GM12891 (cell line): Measurements from ENCODE around the gene CIAO2A.

Experiments used
- DNase-seq: peaks from one replicate; pipeline ENCODE4 v3.0.0; 2011; ENCODE audit warnings: low spot score; ENCODE audit not compliant: insufficient read length
- FAIRE-seq: peaks from 2 replicates; lab custom pipeline; 2011; peaks lifted over from hg19 to GRCh38; lab: Jason Lieb, UNC
- PAX5 ChIP-seq: IDR thresholded peaks from 2 replicates; pipeline ENCODE4 v1.6.1; 2011; ENCODE audit warnings: low read length, moderate library complexity, mild to moderate bottlenecking; ENCODE audit not compliant: insufficient read depth, severe bottlenecking
- POLR2A ChIP-seq: IDR thresholded peaks from 2 replicates; pipeline ENCODE4 v1.6.1; 2011; ENCODE audit warnings: low read depth, low read length, control low read depth
- POLR2AphosphoS5 ChIP-seq: IDR thresholded peaks from 2 replicates; pipeline ENCODE4 v1.6.1; 2011; ENCODE audit warnings: low read depth, low read length, control low read depth
- POU2F2 ChIP-seq: IDR thresholded peaks from 2 replicates; pipeline ENCODE4 v1.6.1; 2011; ENCODE audit warnings: low read depth, mild to moderate bottlenecking, control low read depth, low read length, moderate library complexity
- SPI1 ChIP-seq: IDR thresholded peaks from 2 replicates; pipeline ENCODE4 v1.6.1; 2011; ENCODE audit warnings: low read depth, low read length, control low read depth
- TAF1 ChIP-seq: IDR thresholded peaks from 2 replicates; pipeline ENCODE4 v1.6.1; 2011; ENCODE audit warnings: low read depth, low read length, control low read depth

Gene CIAO2A

GRCh38 chr15:64099379-64099778 lies 5.7 kb upstream of the CIAO2A start:
- DNase-seq (no peak), FAIRE-seq (no peak)
- TF ChIP-seq POU2F2 (no peak), PAX5 (no peak), SPI1 (no peak), TAF1 (no peak), POLR2AphosphoS5 (no peak), POLR2A (no peak)

GRCh38 chr15:64096668-64097384 lies 3.2 kb upstream of the CIAO2A start:
- DNase-seq (no peak), FAIRE-seq (peak; percentile 40)
- TF ChIP-seq TAF1 (no peak), SPI1 (no peak), POLR2A (no peak), PAX5 (no peak), POU2F2 (no peak), POLR2AphosphoS5 (no peak)

- FAIRE-seq (peak; percentile 92), DNase-seq (peak; percentile 74)
- TF ChIP-seq TAF1 (peak; percentile 98), POLR2AphosphoS5 (peak; percentile 75; the same call in 1 of the 2 replicates), PAX5 (peak; percentile 63), POU2F2 (peak; percentile 77; the same call in 1 of the 2 replicates), SPI1 (no peak), POLR2A (peak; percentile 83)
These were observed 2.4 kb upstream of the CIAO2A start, which contains the start of gene SNX1 for GRCh38 chr15:64095795-64096667. SNX1 (plus strand) TSS chr15:64095982; CDS start chr15:64096014, 32 bp downstream.

GRCh38 chr15:64095431-64095794 lies 1.8 kb upstream of the CIAO2A start:
- DNase-seq, result no peak
- no peak for FAIRE-seq
- no peak for TF ChIP-seq PAX5
- TF ChIP-seq POLR2A, result no peak
- no peak for TF ChIP-seq TAF1
- TF ChIP-seq SPI1, result no peak
- no peak for TF ChIP-seq POU2F2
- no peak for TF ChIP-seq POLR2AphosphoS5

GRCh38 chr15:64092864-64093626 lies 593 bp downstream of the CIAO2A start:
- FAIRE-seq, result peak; percentile 80
- DNase-seq, result no peak
- TF ChIP-seq SPI1, result no peak
- TF ChIP-seq PAX5, result no peak
- no peak for TF ChIP-seq POU2F2
- no peak; the same call in 1 of the 2 replicates for TF ChIP-seq POLR2AphosphoS5
- TF ChIP-seq TAF1, result no peak
- no peak for TF ChIP-seq POLR2A

GRCh38 chr15:64092075-64092820 lies 1.4 kb downstream of the CIAO2A start:
- FAIRE-seq, result no peak
- no peak for DNase-seq
- TF ChIP-seq POLR2A, result no peak
- no peak for TF ChIP-seq POU2F2
- no peak for TF ChIP-seq SPI1
- no peak for TF ChIP-seq POLR2AphosphoS5
- TF ChIP-seq PAX5, result no peak
- TF ChIP-seq TAF1, result no peak

- TF ChIP-seq SPI1 (peak; percentile 79), POLR2AphosphoS5 (no peak)
- peak; percentile 61 for FAIRE-seq
- no peak for DNase-seq
These were observed 3.1 kb downstream of the CIAO2A start for GRCh38 chr15:64090527-64090926.

GRCh38 chr15:64089543-64090280 lies 3.9 kb downstream of the CIAO2A start:
- TF ChIP-seq POU2F2, result no peak
- TF ChIP-seq POLR2A, result no peak
- no peak for TF ChIP-seq SPI1
- no peak for TF ChIP-seq TAF1
- no peak for TF ChIP-seq PAX5
- TF ChIP-seq POLR2AphosphoS5, result no peak
- FAIRE-seq, result peak; percentile 86

More at GRCh38 chr15:64089543-64090280, 3.9 kb downstream of the CIAO2A start:
- peak; percentile 26 for DNase-seq
